HEK293 (cell line): ENCODE measurements around the gene HDAC10.

Experiments used
- CTCF ChIA-PET: fragments of 350-600 bp; formaldehyde crosslinking; extraction: SDS; loops from one replicate; lab custom pipeline; 2021; ENCODE audit warnings: antibody characterized with exemption; lab: Yijun Ruan, JAX
- POLR2A ChIA-PET: fragments of 300-600 bp; formaldehyde crosslinking; extraction: SDS; loops from one replicate; lab custom pipeline; 2020; ENCODE audit warnings: antibody characterized with exemption, inconsistent platforms; lab: Yijun Ruan, JAX
- H3K27ac ChIP-seq: fragments of 200-500 bp; sonication (Bioruptor generic); 2 replicates; pipeline ENCODE4 v1.5.1; 2014; ENCODE audit warnings: low read depth, low read length, control low read depth, inconsistent platforms; ENCODE audit errors: extremely low read depth
- H3K36me3 ChIP-seq, 2 experiments: fragments of 200-500 bp in 1 of 2; sonication (Bioruptor generic) in 1 of 2; 1 replicate in 1 of 2; 2 replicates in 1 of 2; pipeline ENCODE4 v1.5.1; 2014 to 2017; ENCODE audit warnings: inconsistent platforms in 2 of 2, low read length in 2 of 2; ENCODE audit not compliant: control insufficient read depth in 2 of 2, insufficient read depth in 1 of 2
- H3K4me1 ChIP-seq: fragments of 200-500 bp; sonication (Bioruptor generic); 2 replicates; pipeline ENCODE4 v1.5.1; 2014; ENCODE audit warnings: mild to moderate bottlenecking, low read length, inconsistent platforms; ENCODE audit not compliant: control insufficient read depth, insufficient read depth
- H3K4me3 ChIP-seq: 2 replicates; pipeline ENCODE4 v1.5.1; 2011; ENCODE audit warnings: low read depth, mild to moderate bottlenecking, control low read depth, low read length, moderate library complexity
- H3K9me3 ChIP-seq: fragments of 200-500 bp; sonication (Bioruptor generic); 2 replicates; pipeline ENCODE4 v1.5.1; 2014; ENCODE audit warnings: low read depth, low read length, inconsistent platforms; ENCODE audit not compliant: control insufficient read depth, insufficient read depth
- IKZF3 ChIP-seq: fragments of 450-650 bp; IDR thresholded peaks from 2 replicates; pipeline ENCODE4 v1.5.0; 2018; ENCODE audit warnings: missing biosample characterization, mild to moderate bottlenecking, missing genetic modification characterization, moderate library complexity
- MYNN ChIP-seq: fragments of 450-650 bp; formaldehyde crosslinking; IDR thresholded peaks from 2 replicates; pipeline ENCODE4 v1.5.1; 2016; ENCODE audit warnings: missing biosample characterization, missing genetic modification characterization, borderline replicate concordance
- REPIN1 ChIP-seq: fragments of 450-650 bp; formaldehyde crosslinking; IDR thresholded peaks from 2 replicates; pipeline ENCODE4 v1.5.1; 2017; ENCODE audit warnings: missing biosample characterization, missing genetic modification characterization, low read depth
- ZBTB8A ChIP-seq: fragments of 450-650 bp; formaldehyde crosslinking; IDR thresholded peaks from 2 replicates; pipeline ENCODE4 v1.5.1; 2016; ENCODE audit warnings: missing biosample characterization, missing genetic modification characterization
- ZFP37 ChIP-seq: fragments of 450-650 bp; formaldehyde crosslinking; IDR thresholded peaks from 2 replicates; pipeline ENCODE4 v1.5.1; 2016; ENCODE audit warnings: missing biosample characterization, missing genetic modification characterization
- ZNF571 ChIP-seq: fragments of 450-650 bp; formaldehyde crosslinking; IDR thresholded peaks from 2 replicates; pipeline ENCODE4 v1.5.0; 2017; ENCODE audit warnings: missing biosample characterization, missing genetic modification characterization
- ZNF664 ChIP-seq: fragments of 450-650 bp; formaldehyde crosslinking; IDR thresholded peaks from 2 replicates; pipeline ENCODE4 v1.5.1; 2016; ENCODE audit warnings: missing biosample characterization, missing genetic modification characterization
- ZNF76 ChIP-seq: fragments of 450-650 bp; formaldehyde crosslinking; IDR thresholded peaks from 2 replicates; pipeline ENCODE4; 2016; ENCODE audit warnings: low read depth, missing biosample characterization, missing genetic modification characterization, borderline replicate concordance
- TF ChIP-seq, protein P1 (sequence below): fragments of 450-650 bp; formaldehyde crosslinking; IDR thresholded peaks from 2 replicates; pipeline ENCODE4 v1.5.1; 2016; ENCODE audit warnings: missing biosample characterization, missing genetic modification characterization
- TF ChIP-seq, protein P2 (sequence below): fragments of 450-650 bp; formaldehyde crosslinking; IDR thresholded peaks from 2 replicates; pipeline ENCODE4 v1.5.1; 2016; ENCODE audit warnings: missing biosample characterization, missing genetic modification characterization
- TF ChIP-seq, protein P3 (sequence below): fragments of 450-650 bp; formaldehyde crosslinking; optimal IDR thresholded peaks from 2 replicates; pipeline ENCODE3; 2016; ENCODE audit warnings: missing biosample characterization, mild to moderate bottlenecking, missing genetic modification characterization
- TF ChIP-seq, protein P4 (sequence below): sonication (generic); formaldehyde crosslinking; IDR thresholded peaks from 2 replicates; pipeline ENCODE4 v1.8.1; 2022; ENCODE audit warnings: mild to moderate bottlenecking, moderate library complexity, missing genetic modification reagents
- TF ChIP-seq, protein P5 (sequence below): fragments of 450-650 bp; formaldehyde crosslinking; IDR thresholded peaks from 2 replicates; pipeline ENCODE4 v1.5.1; 2016; ENCODE audit warnings: missing biosample characterization, missing genetic modification characterization

HDAC10 gene

DNA sequence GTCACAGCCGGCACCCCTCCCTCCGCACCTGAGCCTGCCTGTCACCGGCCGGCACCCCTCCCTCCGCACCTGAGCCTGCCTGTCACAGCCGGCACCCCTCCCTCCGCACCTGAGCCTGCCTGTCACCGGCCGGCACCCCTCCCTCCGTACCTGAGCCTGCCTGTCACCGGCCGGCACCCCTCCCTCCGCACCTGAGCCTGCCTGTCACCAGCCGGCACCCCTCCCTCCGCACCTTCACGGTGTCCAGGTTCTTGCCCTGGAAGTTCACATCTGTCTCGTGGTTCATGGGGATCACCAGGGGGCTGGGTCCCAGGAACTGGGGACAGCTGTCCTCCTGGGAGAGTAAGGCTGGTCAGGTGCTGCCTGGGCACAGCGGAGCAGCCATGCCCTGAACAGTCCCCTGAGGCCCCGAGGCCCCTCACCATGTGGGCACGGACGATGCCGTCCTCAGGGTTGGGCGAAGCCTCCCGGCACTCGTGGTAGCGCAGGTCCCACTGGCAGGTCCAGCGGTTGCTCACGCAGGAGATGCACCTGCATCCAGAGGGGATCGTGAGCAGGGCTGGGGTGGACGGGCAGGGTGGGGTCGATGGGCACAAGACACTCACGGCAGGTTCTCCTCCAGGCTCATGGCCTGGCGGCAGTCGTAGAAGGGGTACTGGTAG lies 34.6 kb upstream of the HDAC10 start:
- Histone ChIP-seq H3K9me3 (no peaks in the 10 kb centered on the region), H3K4me1 (no peaks in the 10 kb centered on the region), H3K27ac (no peak overlapping the region), H3K36me3 (peaks cover 0 to 93% of the 10 kb centered on the region in 2 experiments; a peak in 1 of 3 replicates), H3K4me3 (no peak overlapping the region)
- ChIA-PET CTCF (interaction anchor here (1.0 kb wide), 1 partner anchor 13 kb away, joined by 5 read pairs; no protein-coding TSS in a partner anchor), POLR2A (no interaction called here)
- TF ChIP-seq ZBTB8A (tag by site-specific recombination) (no peak), IKZF3 (tag by site-specific recombination) (no peak)
- TF ChIP-seq, protein P1, sequence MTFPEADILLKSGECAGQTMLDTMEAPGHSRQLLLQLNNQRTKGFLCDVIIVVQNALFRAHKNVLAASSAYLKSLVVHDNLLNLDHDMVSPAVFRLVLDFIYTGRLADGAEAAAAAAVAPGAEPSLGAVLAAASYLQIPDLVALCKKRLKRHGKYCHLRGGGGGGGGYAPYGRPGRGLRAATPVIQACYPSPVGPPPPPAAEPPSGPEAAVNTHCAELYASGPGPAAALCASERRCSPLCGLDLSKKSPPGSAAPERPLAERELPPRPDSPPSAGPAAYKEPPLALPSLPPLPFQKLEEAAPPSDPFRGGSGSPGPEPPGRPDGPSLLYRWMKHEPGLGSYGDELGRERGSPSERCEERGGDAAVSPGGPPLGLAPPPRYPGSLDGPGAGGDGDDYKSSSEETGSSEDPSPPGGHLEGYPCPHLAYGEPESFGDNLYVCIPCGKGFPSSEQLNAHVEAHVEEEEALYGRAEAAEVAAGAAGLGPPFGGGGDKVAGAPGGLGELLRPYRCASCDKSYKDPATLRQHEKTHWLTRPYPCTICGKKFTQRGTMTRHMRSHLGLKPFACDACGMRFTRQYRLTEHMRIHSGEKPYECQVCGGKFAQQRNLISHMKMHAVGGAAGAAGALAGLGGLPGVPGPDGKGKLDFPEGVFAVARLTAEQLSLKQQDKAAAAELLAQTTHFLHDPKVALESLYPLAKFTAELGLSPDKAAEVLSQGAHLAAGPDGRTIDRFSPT (tag by site-specific recombination): peak; percentile 56; the same call in 1 of the 2 replicates

DNA sequence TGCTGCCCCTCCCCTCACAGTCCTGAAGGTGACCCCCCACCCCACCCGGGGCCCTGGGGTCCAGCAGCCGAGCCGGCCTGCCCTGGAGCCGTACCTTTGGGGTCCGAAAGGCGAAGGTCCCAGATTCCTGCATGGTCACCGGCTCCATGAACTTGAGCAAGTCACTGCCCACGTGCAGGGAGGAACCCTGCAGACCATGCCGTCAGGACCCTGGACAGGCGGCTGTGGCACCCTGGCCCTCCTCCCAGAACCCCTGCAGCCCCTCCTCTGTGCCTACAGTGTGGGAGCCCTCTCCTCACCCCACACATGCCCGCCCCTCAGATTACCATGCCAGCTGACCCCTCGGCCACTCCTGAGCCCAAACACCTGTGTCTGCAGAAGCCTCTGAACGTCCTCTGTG lies 33.4 kb upstream of the HDAC10 start:
- Histone ChIP-seq H3K4me1 (no peaks in the 10 kb centered on the region), H3K27ac (no peak overlapping the region), H3K36me3 (peaks cover 0 to 93% of the 10 kb centered on the region in 2 experiments; a peak in 1 of 3 replicates), H3K4me3 (no peak overlapping the region), H3K9me3 (no peaks in the 10 kb centered on the region)
- ChIA-PET POLR2A (no interaction called here), CTCF (no interaction called here)
- TF ChIP-seq ZNF571 (tag by site-specific recombination) (no peak), ZNF664 (tag by site-specific recombination) (no peak), REPIN1 (no peak), ZFP37 (no peak), MYNN (no peak), ZNF76 (tag by site-specific recombination) (no peak), ZBTB8A (tag by site-specific recombination) (no peak)
- TF ChIP-seq, protein P2, sequence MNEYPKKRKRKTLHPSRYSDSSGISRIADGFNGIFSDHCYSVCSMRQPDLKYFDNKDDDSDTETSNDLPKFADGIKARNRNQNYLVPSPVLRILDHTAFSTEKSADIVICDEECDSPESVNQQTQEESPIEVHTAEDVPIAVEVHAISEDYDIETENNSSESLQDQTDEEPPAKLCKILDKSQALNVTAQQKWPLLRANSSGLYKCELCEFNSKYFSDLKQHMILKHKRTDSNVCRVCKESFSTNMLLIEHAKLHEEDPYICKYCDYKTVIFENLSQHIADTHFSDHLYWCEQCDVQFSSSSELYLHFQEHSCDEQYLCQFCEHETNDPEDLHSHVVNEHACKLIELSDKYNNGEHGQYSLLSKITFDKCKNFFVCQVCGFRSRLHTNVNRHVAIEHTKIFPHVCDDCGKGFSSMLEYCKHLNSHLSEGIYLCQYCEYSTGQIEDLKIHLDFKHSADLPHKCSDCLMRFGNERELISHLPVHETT (tag by site-specific recombination): no peak
- TF ChIP-seq, protein P3, sequence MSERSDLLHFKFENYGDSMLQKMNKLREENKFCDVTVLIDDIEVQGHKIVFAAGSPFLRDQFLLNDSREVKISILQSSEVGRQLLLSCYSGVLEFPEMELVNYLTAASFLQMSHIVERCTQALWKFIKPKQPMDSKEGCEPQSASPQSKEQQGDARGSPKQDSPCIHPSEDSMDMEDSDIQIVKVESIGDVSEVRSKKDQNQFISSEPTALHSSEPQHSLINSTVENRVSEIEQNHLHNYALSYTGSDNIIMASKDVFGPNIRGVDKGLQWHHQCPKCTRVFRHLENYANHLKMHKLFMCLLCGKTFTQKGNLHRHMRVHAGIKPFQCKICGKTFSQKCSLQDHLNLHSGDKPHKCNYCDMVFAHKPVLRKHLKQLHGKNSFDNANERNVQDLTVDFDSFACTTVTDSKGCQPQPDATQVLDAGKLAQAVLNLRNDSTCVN (tag by site-specific recombination): no peak
- TF ChIP-seq, protein P4, sequence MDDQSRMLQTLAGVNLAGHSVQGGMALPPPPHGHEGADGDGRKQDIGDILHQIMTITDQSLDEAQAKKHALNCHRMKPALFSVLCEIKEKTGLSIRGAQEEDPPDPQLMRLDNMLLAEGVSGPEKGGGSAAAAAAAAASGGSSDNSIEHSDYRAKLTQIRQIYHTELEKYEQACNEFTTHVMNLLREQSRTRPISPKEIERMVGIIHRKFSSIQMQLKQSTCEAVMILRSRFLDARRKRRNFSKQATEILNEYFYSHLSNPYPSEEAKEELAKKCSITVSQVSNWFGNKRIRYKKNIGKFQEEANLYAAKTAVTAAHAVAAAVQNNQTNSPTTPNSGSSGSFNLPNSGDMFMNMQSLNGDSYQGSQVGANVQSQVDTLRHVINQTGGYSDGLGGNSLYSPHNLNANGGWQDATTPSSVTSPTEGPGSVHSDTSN (CRISPR knock-in tag): no peak
- TF ChIP-seq, protein P5, sequence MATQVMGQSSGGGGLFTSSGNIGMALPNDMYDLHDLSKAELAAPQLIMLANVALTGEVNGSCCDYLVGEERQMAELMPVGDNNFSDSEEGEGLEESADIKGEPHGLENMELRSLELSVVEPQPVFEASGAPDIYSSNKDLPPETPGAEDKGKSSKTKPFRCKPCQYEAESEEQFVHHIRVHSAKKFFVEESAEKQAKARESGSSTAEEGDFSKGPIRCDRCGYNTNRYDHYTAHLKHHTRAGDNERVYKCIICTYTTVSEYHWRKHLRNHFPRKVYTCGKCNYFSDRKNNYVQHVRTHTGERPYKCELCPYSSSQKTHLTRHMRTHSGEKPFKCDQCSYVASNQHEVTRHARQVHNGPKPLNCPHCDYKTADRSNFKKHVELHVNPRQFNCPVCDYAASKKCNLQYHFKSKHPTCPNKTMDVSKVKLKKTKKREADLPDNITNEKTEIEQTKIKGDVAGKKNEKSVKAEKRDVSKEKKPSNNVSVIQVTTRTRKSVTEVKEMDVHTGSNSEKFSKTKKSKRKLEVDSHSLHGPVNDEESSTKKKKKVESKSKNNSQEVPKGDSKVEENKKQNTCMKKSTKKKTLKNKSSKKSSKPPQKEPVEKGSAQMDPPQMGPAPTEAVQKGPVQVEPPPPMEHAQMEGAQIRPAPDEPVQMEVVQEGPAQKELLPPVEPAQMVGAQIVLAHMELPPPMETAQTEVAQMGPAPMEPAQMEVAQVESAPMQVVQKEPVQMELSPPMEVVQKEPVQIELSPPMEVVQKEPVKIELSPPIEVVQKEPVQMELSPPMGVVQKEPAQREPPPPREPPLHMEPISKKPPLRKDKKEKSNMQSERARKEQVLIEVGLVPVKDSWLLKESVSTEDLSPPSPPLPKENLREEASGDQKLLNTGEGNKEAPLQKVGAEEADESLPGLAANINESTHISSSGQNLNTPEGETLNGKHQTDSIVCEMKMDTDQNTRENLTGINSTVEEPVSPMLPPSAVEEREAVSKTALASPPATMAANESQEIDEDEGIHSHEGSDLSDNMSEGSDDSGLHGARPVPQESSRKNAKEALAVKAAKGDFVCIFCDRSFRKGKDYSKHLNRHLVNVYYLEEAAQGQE: 0 out of 2 replicates have a peak, but pooled peaks have one; percentile 43
- TF ChIP-seq, protein P1 (tag by site-specific recombination): peak; percentile 47
